Measurements from ENCODE around the gene RBM33.

DNA sequence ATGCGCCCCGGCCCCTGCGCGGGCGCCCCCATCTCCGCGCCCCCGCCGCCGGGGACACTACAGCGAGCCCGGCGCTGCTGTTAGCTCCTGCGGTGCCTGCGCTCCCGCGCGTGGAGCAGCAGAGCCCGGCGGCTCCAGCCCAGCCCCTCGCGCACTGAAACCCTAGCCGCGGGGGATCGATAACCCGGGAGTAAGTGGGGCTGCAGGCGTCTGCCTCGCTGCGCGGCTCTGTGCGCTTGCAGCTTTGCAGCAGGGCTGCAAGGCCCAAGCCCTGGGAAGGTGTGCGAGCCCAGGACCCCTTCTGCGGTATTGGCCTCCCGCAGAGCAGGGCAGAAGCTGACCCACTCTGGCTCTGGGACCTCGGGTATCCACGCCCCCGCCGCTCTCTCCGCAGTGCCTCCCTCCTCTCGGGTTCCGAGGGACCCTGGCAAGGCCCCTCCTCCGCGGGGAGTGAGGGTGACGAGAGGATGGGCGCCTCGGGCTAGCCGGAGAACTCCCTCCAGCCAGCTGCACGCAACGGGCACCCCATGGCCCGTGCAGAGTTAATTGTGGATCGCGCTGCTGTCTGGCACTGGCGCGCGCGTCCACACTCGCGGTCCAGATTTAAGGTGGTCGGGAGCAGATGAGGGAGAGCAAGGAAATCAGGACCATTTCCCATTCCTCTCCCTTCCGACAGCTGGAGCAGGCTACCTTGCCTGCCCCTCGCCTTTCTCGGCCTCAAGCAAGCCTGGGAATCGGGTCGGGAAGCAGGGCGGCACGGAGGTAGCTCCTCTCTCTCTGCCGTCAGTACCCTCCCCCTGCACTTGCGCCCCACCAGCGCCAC, 165.7 kb downstream of the RBM33 start:
- TF ChIP-seq KLF13 (CRISPR knock-in tag; IDR thresholded peaks at IDR 0.05) (no peak), THAP9 (CRISPR knock-in tag; IDR thresholded peaks at IDR 0.05; ENCODE audit: borderline replicate concordance) (no peak), ZBTB21 (CRISPR knock-in tag; IDR thresholded peaks at IDR 0.05) (no peak), ZFY (CRISPR knock-in tag; IDR thresholded peaks at IDR 0.05) (peak; percentile 52)
